ENCODE results near the gene PRXL2A. TPM values are rescaled to one million over a fixed set of nuclear protein-coding genes. Genes with fewer than 3 reads are reported as not detected.

PRXL2A gene
- total RNA-seq, 1 experiment from 2014 or later = not detected

GRCh38 chr10:80461208-80462183 lies 53.1 kb downstream of the PRXL2A start:
- peak; percentile 11 for DNase-seq (ENCODE audit: low read depth)

- peak; percentile 46 for DNase-seq (ENCODE audit: low read depth)
Measured at GRCh38 chr10:80462299-80462980, 54.1 kb downstream of the PRXL2A start.

- peak; percentile 51 for DNase-seq (ENCODE audit: low read depth)
Measured at GRCh38 chr10:80462981-80463741, 54.8 kb downstream of the PRXL2A start.

- no peak for DNase-seq (ENCODE audit: low read depth)
Measured at GRCh38 chr10:80463868-80464267, 55.5 kb downstream of the PRXL2A start.

GRCh38 chr10:80464557-80465450 lies 56.5 kb downstream of the PRXL2A start:
- peak; percentile 47 for DNase-seq (ENCODE audit: low read depth)

GRCh38 chr10:80465451-80465835 lies 57.1 kb downstream of the PRXL2A start:
- no peak for DNase-seq (ENCODE audit: low read depth)

GRCh38 chr10:80465839-80466590 lies 57.7 kb downstream of the PRXL2A start:
- DNase-seq (ENCODE audit: low read depth) = no peak

GRCh38 chr10:80466724-80467326 lies 58.5 kb downstream of the PRXL2A start:
- no peak for DNase-seq (ENCODE audit: low read depth)

- no peak for DNase-seq (ENCODE audit: low read depth)
Measured at GRCh38 chr10:80468002-80468401, 59.7 kb downstream of the PRXL2A start.

- no peak for DNase-seq (ENCODE audit: low read depth)
Measured at GRCh38 chr10:80468806-80469421, 60.6 kb downstream of the PRXL2A start.

- DNase-seq (ENCODE audit: low read depth) = no peak
Measured at GRCh38 chr10:80470266-80470665, 61.9 kb downstream of the PRXL2A start.

GRCh38 chr10:80471001-80471400 lies 62.6 kb downstream of the PRXL2A start:
- DNase-seq (ENCODE audit: low read depth) = no peak

- DNase-seq (ENCODE audit: low read depth) = no peak
Measured at GRCh38 chr10:80471715-80472233, 63.4 kb downstream of the PRXL2A start.

- peak; percentile 45 for DNase-seq (ENCODE audit: low read depth)
Measured at GRCh38 chr10:80472234-80473095, 64.1 kb downstream of the PRXL2A start.

GRCh38 chr10:80473096-80473657 lies 64.8 kb downstream of the PRXL2A start:
- DNase-seq (ENCODE audit: low read depth) = no peak

- DNase-seq (ENCODE audit: low read depth) = peak; percentile 50
Measured at GRCh38 chr10:80473692-80474596, 65.6 kb downstream of the PRXL2A start.

GRCh38 chr10:80474597-80474910 lies 66.2 kb downstream of the PRXL2A start:
- DNase-seq (ENCODE audit: low read depth) = no peak

All from LHCN-M2 (cell line).